GM18507 (cell line): Measurements from ENCODE around the gene AIFM3.
A peak's percentile ranks its signal among the peaks of the same experiment; 100 is the strongest.
"Not testable (repeated sequence)": the region's sequence is repeated elsewhere in the genome, so short reads cannot be mapped to it uniquely, and the experiment has no call there.

Source experiments
- DNase-seq: peaks from one replicate; pipeline ENCODE4 v3.0.0; 2011; ENCODE audit warnings: low read depth; ENCODE audit not compliant: insufficient read length; ENCODE audit errors: extremely low spot score
- FAIRE-seq: peaks from 2 replicates; lab custom pipeline; 2011; peaks lifted over from hg19 to GRCh38; lab: Jason Lieb, UNC

Gene AIFM3

DNA sequence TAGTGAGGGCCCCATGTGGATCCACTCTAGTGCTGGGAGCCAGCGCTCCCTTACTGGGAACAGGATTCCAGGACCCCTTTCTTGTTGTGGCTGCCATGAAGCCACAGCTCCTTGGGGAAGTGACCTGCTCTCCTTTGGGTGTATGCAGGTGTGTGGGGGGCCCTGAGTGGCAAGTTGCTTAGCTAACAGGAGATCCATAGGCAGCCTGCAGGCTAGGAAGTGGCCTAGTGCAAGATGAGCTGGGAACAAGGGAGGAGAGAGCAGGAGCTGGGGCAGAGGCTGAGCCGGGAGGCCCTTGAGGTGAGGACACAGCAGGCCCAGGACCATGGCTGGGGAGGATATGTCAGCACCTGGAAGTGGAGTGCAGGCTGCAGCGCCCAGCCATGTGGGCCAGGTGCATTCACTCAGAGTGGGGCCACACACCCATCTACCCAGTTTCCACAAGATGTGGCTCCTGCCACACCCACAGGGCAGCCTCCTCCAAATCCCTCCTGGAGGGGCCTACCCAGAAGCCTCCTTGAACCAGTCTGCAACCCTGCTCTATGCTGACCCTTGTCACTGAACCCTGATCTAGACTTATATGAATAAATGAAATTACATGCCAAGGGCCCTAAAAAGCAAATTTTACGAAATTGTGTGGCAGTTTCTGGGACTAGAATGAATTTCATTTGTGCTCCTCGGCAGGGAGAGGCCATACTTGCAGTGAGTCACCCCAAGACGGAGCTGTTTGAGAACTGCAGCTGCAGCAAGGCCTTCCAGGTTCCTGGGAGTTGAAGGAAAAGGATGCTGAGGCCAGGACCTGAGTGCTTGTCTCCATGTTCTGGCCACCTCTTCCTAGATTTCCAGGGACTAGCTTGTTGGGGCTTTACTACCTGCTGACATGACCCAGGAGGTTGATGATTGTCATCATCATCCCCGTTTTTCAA is 31.6 kb downstream of the AIFM3 start:
- DNase-seq: no peak
- no peak for FAIRE-seq

GRCh38 chr22:20999350-21000206 is 32.5 kb downstream of the AIFM3 start:
- FAIRE-seq (no peak), DNase-seq (no peak)

DNA sequence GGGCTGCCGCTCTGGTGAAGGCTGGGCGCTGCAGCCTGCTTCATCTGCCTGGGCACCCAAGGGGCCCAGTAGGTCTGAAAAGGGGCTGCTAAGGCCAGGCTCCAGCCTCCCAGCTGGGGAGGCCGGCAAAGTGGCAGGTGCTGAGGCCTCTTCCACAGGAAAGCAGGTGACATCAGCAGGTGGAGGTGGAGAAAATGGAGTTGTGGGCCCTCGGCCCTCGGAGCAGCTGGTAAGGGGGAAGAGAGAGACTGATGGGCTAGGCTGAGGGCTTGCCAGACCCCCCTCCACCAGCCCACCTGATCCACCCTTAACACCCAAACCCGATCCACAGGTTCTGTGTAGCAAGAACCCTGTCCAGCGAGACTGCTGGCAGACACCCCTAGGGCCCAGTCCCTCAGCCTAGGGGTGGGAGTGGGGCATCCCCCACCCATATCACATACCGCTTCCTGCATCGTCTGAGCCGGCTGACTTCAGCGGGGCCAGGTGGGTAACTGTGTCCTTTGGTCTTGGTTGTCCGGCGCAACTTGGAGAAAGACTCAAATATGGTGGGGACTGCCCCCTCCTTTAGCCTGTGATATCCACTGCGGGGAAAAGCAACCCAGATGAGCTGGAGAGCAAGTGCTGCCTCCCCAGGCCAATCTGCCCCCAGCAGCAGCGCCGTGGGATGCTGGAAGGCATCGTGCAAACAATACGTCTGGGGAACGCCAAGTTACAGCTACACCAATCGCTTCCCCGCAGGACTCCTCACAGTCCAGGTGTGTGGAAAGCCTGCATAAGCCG is 33.3 kb downstream of the AIFM3 start:
- DNase-seq: no peak
- FAIRE-seq: no peak

DNA sequence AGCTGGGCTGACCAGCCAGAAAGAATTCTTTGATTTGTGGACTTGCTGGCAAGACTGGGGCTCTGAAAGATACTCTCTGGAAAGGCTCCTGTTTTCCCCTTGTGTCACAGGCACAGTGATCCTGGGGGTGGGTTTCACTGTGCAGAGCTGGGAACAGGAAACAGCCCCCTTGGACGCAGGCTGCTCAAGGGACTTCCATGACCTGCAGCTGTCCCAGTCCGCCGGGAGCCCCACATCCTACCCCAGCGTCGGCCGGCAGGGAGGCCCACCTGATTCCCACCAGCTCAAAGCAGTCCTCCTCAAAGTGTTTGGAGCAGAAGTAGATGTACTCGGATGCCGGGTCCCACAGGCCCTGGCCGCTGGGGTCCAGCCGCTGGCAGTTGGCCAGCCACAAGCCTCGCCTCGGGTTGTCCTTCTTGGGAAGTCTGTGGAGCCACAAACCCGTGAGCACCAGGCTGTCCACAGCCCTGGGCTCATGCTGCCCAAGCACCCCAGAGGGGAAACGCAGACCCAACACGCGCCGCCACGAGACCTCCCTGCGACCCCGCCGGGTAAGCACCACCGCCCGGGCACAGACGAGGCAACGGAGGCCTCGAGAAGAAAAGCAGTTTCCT is 34.0 kb downstream of the AIFM3 start:
- DNase-seq (no peak), FAIRE-seq (no peak)

DNA sequence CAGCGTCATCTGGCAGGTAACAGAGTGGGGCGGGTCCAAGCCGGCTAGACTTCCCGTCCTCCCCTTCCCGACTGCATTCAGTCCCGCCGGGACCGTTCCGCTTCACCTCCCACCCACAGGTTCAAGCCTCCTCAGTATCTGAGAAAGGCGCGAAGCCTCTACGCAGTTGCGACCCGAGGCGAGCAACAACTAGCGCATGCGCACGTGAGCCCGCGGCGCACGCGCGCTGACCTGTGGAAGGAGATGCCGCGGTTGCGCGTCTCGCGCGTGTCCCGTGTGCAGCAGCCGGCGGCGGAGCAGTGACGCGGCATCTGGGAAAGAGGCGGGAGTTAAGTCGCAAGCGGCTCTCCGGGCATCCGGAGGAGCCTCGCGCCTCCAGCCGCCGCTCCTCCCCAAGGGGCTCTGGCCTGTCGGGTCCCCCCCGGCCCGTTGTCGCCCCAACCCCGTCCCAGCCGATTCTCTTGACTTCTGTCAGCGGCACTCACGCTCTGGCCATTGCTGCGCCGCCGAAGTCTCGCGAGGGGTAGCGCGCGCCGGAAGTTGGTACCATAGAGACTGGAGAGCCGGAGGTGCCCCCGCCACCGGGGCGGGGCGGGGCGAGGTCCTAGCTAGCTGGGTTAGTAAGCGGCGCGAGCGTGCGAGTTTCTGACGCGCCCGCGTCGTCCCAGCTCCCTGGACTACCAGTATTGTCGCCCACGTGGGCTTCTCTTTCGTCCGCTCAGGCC is 34.7 kb downstream of the AIFM3 start, which contains the start of gene THAP7:
Gene THAP7 (minus strand): TSS at position 518 of the 725 bp plus-strand sequence. CDS start 207 bp downstream, at position 311.
- peak; percentile 93 for DNase-seq
- peak; percentile 94 for FAIRE-seq

DNA sequence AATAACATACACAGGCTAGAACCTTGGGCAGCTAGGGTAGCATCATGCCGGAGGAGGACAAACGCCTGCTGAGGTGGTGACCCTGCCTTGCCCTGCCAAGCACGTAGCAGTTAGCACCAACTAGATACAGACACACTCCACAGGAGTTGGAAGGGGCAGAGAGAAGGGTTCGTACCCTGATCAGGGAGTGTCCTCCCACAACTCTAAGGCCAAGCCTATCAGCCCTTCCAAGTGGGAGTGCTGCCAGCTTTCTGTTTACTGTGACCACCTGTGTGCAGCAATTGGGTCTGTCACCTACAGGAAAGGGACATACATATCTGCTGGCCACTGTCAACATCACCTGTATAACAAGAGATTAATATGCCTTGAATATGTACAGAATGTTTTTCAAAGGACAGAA is 36.7 kb downstream of the AIFM3 start:
- FAIRE-seq (no peak), DNase-seq (no peak)

DNA sequence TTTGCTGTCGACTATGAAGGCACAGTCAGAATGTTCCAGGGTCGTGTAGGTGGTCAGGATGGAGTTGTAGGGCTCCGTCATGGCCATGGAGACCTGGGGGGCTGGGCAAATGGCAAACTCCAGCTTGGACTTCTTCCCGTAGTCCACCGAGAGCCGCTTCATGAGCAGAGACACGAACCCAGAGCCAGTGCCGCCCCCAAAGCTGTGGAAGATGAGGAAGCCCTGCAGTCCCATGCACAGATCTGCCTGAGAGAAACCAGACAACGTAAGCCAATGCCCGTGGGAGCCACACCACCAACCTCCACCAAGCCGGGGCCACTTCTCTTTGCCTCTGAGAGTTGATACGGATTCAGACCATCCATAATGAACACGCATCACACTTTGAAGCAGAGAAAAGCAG is 42.2 kb downstream of the AIFM3 start:
- FAIRE-seq, DNase-seq: not testable (repeated sequence)

GRCh38 chr22:21009638-21010425 is 42.8 kb downstream of the AIFM3 start:
- FAIRE-seq: peak; percentile 26
- no peak for DNase-seq

DNA sequence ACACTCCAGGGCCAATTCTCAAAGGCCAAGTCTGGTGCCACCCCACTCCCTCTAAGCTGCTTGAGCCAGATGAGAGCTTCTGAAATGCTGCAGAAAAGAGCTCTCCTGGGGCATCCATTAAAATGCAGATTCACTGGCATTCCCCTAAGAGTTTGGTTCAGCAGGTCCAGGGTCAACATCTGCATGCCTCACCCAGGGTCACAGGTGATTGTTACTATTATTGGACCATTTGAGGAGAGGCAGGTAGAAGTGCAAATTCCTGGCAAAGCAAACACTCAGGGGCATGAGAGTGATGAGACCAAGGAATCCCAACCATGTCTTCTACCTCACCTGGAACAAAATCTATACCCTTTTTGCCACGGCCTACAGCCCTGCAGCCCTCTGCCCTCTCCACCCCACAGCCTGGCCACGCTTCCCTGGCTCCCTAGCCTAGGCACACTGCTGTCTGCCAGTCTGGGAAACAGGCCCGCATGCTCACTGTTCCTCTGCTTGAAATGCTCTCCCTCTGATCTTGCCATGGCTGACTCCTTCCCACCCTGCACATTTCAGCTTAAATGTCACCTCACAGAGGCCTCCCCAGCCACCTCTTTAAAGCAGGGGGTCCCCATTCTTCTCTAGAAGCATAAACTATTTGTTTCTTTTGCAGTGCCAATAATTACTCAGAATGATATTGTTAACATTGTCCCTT is 43.5 kb downstream of the AIFM3 start:
- FAIRE-seq: no peak
- DNase-seq: no peak

GRCh38 chr22:21012446-21013407 is 45.7 kb downstream of the AIFM3 start:
- FAIRE-seq (no peak), DNase-seq (no peak)

- no peak for DNase-seq
Measured at GRCh38 chr22:21013657-21014201, 46.7 kb downstream of the AIFM3 start.

GRCh38 chr22:21014202-21014725 is 47.2 kb downstream of the AIFM3 start:
- FAIRE-seq: peak; percentile 96
- peak; percentile 94 for DNase-seq

More at GRCh38 chr22:21013657-21014201, 46.7 kb downstream of the AIFM3 start:
- no peak for FAIRE-seq

- DNase-seq (no peak), FAIRE-seq (no peak)
Measured at GRCh38 chr22:21014726-21015465, 47.8 kb downstream of the AIFM3 start, which contains the start of gene P2RX6. Gene P2RX6, plus strand, starts transcription at chr22:21015165. Its CDS starts 10 bp downstream, at chr22:21015175.

DNA sequence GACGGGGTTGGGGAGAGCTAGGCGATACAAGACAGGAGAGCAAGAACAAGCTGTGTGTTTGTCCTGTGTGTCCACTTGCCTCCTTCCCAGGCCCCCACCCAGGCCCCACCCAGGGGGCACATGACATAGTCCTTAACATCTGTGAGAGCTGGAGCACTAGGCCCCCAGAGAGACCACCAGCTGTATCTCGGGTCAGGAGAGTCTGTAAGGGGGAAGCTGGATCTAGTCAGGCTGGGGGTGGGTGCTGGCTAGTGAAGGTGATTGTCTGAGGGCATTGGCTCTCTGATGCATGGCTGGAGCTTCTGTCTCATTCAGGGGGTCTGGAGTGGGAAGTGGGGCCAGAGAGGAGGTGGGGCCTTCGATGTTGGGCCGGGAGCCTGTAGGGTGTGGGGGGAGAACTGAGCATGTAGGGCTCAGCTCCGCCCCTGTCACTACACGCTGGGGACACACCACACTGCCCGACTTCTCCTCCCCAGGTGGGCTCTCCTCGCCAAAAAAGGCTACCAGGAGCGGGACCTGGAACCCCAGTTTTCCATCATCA is 48.5 kb downstream of the AIFM3 start:
- FAIRE-seq (no peak), DNase-seq (no peak)
